ENCODE measurements around the gene TRIM41. TPM values are rescaled to one million over a fixed set of nuclear protein-coding genes. Genes with fewer than 3 reads are reported as not detected.

TRIM41 gene
- total and polyA plus RNA-seq, 2 of the 13 experiments (the other 11 are each of a cell fraction or from before 2014, with no cell fraction given): 10.2 to 16.7 TPM

- peak; percentile 87 for TF ChIP-seq RBM39 (IDR thresholded peaks at IDR 0.05; ENCODE audit: low read depth, low read length, poor library complexity, severe bottlenecking)
- TF ChIP-seq POGK (CRISPR knock-in tag; conservative IDR thresholded peaks at IDR 0.05): peak; percentile 78
- peak; percentile 86 for TF ChIP-seq ZHX1 (CRISPR knock-in tag; IDR thresholded peaks at IDR 0.05; ENCODE audit: low read depth)
- TF ChIP-seq ZNF780A (CRISPR knock-in tag; IDR thresholded peaks at IDR 0.05): peak; percentile 83
- TF ChIP-seq NFKB2 (CRISPR knock-in tag; IDR thresholded peaks at IDR 0.05; ENCODE audit: borderline replicate concordance): peak; percentile 29; the same call in 1 of the 2 replicates
- TF ChIP-seq ZNF274 (CRISPR knock-in tag; IDR thresholded peaks at IDR 0.05): peak; percentile 50; the same call in 1 of the 2 replicates
- TF ChIP-seq, protein P1, sequence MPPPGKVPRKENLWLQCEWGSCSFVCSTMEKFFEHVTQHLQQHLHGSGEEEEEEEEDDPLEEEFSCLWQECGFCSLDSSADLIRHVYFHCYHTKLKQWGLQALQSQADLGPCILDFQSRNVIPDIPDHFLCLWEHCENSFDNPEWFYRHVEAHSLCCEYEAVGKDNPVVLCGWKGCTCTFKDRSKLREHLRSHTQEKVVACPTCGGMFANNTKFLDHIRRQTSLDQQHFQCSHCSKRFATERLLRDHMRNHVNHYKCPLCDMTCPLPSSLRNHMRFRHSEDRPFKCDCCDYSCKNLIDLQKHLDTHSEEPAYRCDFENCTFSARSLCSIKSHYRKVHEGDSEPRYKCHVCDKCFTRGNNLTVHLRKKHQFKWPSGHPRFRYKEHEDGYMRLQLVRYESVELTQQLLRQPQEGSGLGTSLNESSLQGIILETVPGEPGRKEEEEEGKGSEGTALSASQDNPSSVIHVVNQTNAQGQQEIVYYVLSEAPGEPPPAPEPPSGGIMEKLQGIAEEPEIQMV (CRISPR knock-in tag; IDR thresholded peaks at IDR 0.05; ENCODE audit: low read depth): peak; percentile 86; the same call in 1 of the 2 replicates
- no peak for TF ChIP-seq PBX3 (CRISPR knock-in tag; IDR thresholded peaks at IDR 0.05; ENCODE audit: borderline replicate concordance)
- peak; percentile 59; the same call in 1 of the 2 replicates for TF ChIP-seq SIN3A (IDR thresholded peaks at IDR 0.05; ENCODE audit: borderline replicate concordance, low read depth, low read length)
- 0 out of 2 replicates have a peak, but pooled peaks have one; percentile 32 for TF ChIP-seq ZBTB33 (CRISPR knock-in tag; IDR thresholded peaks at IDR 0.05)
- TF ChIP-seq HOXD1 (CRISPR knock-in tag; IDR thresholded peaks at IDR 0.05): 0 out of 2 replicates have a peak, but pooled peaks have one; percentile 62
- no peak for TF ChIP-seq LBX2 (CRISPR knock-in tag; IDR thresholded peaks at IDR 0.05; ENCODE audit: borderline replicate concordance)
- no peak for TF ChIP-seq SP1 (IDR thresholded peaks at IDR 0.05)
- TF ChIP-seq SP1 (CRISPR knock-in tag; IDR thresholded peaks at IDR 0.05): peak; percentile 61; the same call in 1 of the 2 replicates
- TF ChIP-seq POLR2A (IDR thresholded peaks at IDR 0.05; ENCODE audit: insufficient read depth in 1 of 2, low read depth in 2 of 2, low read length in 2 of 2): peak in 1 of 2 experiments; percentile 51; a peak in 1 of 4 replicates
- TF ChIP-seq ARID2 (CRISPR knock-in tag; IDR thresholded peaks at IDR 0.05; ENCODE audit: borderline replicate concordance): peak; percentile 61; the same call in 1 of the 2 replicates
Observed at GRCh38 chr5:181191526-181192336, 31.4 kb upstream of the TRIM41 start (continued).
